ENCODE measurements around the gene LXN.

The LXN gene

DNA sequence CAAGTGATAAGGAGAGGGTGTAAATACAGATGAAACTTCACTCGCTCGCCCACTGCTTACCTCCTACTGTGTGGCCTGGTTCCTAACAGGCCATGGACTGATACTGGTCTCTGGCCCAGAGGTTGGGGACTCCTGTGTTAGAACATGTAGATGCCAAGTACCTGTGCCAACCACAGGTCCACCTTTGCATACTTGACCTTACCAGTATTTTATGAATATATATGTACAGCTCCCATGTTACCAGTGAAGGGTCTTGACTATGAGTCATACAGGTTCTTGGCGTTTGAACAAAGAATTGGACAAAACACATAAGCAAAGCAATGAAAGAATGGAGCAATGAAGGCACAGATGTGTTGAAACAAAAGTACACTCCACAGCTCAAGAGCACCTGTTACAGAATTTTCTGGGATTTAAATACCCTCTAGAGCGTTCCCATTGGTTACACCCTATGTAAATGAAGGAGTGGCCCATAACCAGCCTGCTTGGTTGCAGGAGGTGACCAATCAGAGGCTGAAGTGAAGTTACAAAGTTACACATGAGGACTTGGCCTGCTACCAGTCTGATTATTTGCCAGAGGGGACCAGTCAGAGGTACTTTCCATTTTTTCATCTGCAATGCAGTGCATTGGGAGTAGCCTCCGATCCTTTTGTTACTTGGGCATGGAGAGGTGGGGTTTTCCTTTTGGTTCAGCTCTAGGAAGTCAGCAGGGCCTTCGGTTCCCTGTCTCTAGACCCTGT lies 29.8 kb downstream of the LXN start:
- H3K9me2 ChIP-seq (replicated peaks; ENCODE audit: control insufficient read depth, low read length): no peaks in the 10 kb centered on the region
- H3K9me3 ChIP-seq (ENCODE audit: control insufficient read depth, insufficient read depth, low read length): no peaks in the 10 kb centered on the region
- peaks cover 19% of the 10 kb centered on the region for H3K36me3 ChIP-seq (ENCODE audit: control insufficient read depth, low read length)
- H4K20me1 ChIP-seq (ENCODE audit: control insufficient read depth, insufficient read depth, low read depth, low read length): no peaks in the 10 kb centered on the region
- no peak overlapping the region for H3K4me3 ChIP-seq (ENCODE audit: low read length)
- H3K4me1 ChIP-seq (ENCODE audit: control insufficient read depth, low read length): peaks cover 19% of the 10 kb centered on the region
- peaks cover 33% of the 10 kb centered on the region for H3K79me2 ChIP-seq (ENCODE audit: control insufficient read depth, low read length)
- no peak overlapping the region for H3K4me2 ChIP-seq (ENCODE audit: low read length)
- H3K27ac ChIP-seq (ENCODE audit: low read depth, low read length): no peak overlapping the region
- no peaks in the 10 kb centered on the region for H3K27me3 ChIP-seq (ENCODE audit: control insufficient read depth, low read length)
- no peaks in the 10 kb centered on the region for H3F3A ChIP-seq (ENCODE audit: control insufficient read depth, insufficient read depth)
- TF ChIP-seq EZH2phosphoT487 (IDR thresholded peaks at IDR 0.05; ENCODE audit: borderline replicate concordance, low read length): no peak
- TF ChIP-seq, protein P1, sequence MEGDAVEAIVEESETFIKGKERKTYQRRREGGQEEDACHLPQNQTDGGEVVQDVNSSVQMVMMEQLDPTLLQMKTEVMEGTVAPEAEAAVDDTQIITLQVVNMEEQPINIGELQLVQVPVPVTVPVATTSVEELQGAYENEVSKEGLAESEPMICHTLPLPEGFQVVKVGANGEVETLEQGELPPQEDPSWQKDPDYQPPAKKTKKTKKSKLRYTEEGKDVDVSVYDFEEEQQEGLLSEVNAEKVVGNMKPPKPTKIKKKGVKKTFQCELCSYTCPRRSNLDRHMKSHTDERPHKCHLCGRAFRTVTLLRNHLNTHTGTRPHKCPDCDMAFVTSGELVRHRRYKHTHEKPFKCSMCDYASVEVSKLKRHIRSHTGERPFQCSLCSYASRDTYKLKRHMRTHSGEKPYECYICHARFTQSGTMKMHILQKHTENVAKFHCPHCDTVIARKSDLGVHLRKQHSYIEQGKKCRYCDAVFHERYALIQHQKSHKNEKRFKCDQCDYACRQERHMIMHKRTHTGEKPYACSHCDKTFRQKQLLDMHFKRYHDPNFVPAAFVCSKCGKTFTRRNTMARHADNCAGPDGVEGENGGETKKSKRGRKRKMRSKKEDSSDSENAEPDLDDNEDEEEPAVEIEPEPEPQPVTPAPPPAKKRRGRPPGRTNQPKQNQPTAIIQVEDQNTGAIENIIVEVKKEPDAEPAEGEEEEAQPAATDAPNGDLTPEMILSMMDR (IDR thresholded peaks at IDR 0.05; ENCODE audit: low read depth, low read length, poor library complexity, severe bottlenecking): no peak

DNA sequence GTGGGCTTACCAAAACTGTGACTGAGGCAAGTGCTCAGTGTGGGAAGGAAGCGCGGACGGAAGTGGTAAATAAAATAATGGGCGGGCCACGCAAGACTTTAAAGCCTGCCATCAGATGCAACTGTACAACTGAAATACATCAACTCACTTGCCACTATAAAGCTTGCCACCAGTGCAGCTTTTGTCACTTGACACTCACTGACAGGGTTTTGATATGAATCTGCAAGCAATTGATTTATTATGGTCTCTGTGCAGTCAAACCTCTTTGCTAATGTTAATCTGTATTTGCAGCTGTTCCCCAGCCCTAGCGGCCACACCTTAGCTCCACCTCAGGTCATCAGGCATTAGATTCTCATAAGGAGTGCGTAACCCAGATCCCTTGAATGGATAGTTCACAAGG lies 30.4 kb downstream of the LXN start:
- H3K27me3 ChIP-seq (ENCODE audit: control insufficient read depth, low read length): no peaks in the 10 kb centered on the region
- no peaks in the 10 kb centered on the region for H4K20me1 ChIP-seq (ENCODE audit: control insufficient read depth, insufficient read depth, low read depth, low read length)
- no peak overlapping the region for H3K4me3 ChIP-seq (ENCODE audit: low read length)
- no peaks in the 10 kb centered on the region for H3F3A ChIP-seq (ENCODE audit: control insufficient read depth, insufficient read depth)
- H3K9me2 ChIP-seq (replicated peaks; ENCODE audit: control insufficient read depth, low read length): no peaks in the 10 kb centered on the region
- no peak overlapping the region for H3K27ac ChIP-seq (ENCODE audit: low read depth, low read length)
- no peaks in the 10 kb centered on the region for H3K9me3 ChIP-seq (ENCODE audit: control insufficient read depth, insufficient read depth, low read length)
- peaks cover 19% of the 10 kb centered on the region for H3K4me1 ChIP-seq (ENCODE audit: control insufficient read depth, low read length)
- H3K36me3 ChIP-seq (ENCODE audit: control insufficient read depth, low read length): peaks cover 12% of the 10 kb centered on the region
- peaks cover 26% of the 10 kb centered on the region for H3K79me2 ChIP-seq (ENCODE audit: control insufficient read depth, low read length)
- H3K4me2 ChIP-seq (ENCODE audit: low read length): no peak overlapping the region
- TF ChIP-seq, protein P1 (IDR thresholded peaks at IDR 0.05; ENCODE audit: low read depth, low read length, poor library complexity, severe bottlenecking): no peak
- TF ChIP-seq EZH2phosphoT487 (IDR thresholded peaks at IDR 0.05; ENCODE audit: borderline replicate concordance, low read length): no peak

DNA sequence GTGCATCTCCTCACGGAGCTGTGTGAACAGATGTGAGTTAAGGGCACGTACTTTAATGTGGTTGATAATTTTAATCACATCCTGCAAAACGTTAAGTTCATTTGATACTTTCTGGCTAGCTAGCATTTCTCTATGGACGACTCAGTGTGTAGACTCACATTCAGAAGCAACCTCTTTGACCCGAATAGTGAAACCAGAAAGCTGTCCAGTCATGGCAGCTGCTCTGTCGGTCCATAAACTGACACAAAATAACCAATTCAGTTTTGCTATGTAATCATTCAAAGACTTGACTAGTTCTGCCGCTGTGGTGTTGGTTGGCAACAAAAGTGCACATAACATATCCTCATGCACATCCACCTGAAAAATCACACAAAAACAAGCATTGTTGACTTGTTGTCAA lies 31.8 kb downstream of the LXN start:
- H3F3A ChIP-seq (ENCODE audit: control insufficient read depth, insufficient read depth): no peaks in the 10 kb centered on the region
- no peaks in the 10 kb centered on the region for H3K9me2 ChIP-seq (replicated peaks; ENCODE audit: control insufficient read depth, low read length)
- H3K4me1 ChIP-seq (ENCODE audit: control insufficient read depth, low read length): peaks cover 8% of the 10 kb centered on the region
- H3K36me3 ChIP-seq (ENCODE audit: control insufficient read depth, low read length): no peaks in the 10 kb centered on the region; the same call in 1 of the 2 replicates
- H3K27me3 ChIP-seq (ENCODE audit: control insufficient read depth, low read length): no peaks in the 10 kb centered on the region
- no peak overlapping the region for H3K27ac ChIP-seq (ENCODE audit: low read depth, low read length)
- no peak overlapping the region for H3K4me3 ChIP-seq (ENCODE audit: low read length)
- no peak overlapping the region for H3K4me2 ChIP-seq (ENCODE audit: low read length)
- H3K79me2 ChIP-seq (ENCODE audit: control insufficient read depth, low read length): peaks cover 13% of the 10 kb centered on the region
- no peak for TF ChIP-seq EZH2phosphoT487 (IDR thresholded peaks at IDR 0.05; ENCODE audit: borderline replicate concordance, low read length)
- TF ChIP-seq, protein P1 (IDR thresholded peaks at IDR 0.05; ENCODE audit: low read depth, low read length, poor library complexity, severe bottlenecking): no peak
- no peaks in the 10 kb centered on the region for H3K9me3 ChIP-seq (ENCODE audit: control insufficient read depth, insufficient read depth, low read length)
- no peaks in the 10 kb centered on the region for H4K20me1 ChIP-seq (ENCODE audit: control insufficient read depth, insufficient read depth, low read depth, low read length)
